ENCODE measurements around the gene STX16.

DNA sequence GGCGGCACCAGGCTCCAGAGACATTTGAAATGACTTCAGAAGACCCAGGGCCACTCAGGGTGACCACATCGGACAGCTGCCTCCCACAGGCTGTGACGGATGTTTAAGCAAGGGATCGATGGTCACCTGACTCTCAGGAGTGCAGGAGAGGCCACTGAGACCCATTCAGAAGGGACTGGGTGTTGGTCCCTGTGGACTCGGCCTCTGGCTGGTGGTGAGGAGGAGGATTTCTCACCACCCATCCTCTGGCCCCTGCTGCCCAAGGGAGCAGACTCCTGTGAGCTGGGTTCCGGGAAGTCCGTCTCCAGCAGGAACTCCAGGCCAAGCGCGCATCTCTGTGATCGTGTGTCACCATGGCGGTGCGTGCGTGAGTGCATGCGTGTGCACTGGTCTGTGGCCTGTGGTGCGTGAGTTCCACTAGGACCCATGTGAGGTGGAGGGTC, 67.1 kb downstream of the STX16 start:
- TF ChIP-seq, protein P1, sequence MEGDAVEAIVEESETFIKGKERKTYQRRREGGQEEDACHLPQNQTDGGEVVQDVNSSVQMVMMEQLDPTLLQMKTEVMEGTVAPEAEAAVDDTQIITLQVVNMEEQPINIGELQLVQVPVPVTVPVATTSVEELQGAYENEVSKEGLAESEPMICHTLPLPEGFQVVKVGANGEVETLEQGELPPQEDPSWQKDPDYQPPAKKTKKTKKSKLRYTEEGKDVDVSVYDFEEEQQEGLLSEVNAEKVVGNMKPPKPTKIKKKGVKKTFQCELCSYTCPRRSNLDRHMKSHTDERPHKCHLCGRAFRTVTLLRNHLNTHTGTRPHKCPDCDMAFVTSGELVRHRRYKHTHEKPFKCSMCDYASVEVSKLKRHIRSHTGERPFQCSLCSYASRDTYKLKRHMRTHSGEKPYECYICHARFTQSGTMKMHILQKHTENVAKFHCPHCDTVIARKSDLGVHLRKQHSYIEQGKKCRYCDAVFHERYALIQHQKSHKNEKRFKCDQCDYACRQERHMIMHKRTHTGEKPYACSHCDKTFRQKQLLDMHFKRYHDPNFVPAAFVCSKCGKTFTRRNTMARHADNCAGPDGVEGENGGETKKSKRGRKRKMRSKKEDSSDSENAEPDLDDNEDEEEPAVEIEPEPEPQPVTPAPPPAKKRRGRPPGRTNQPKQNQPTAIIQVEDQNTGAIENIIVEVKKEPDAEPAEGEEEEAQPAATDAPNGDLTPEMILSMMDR (IDR thresholded peaks at IDR 0.05; ENCODE audit: insufficient read depth, low read length) = no peak
- TF ChIP-seq POLR2AphosphoS5 (IDR thresholded peaks at IDR 0.05; ENCODE audit: low read depth) (no peak), GABPA (IDR thresholded peaks at IDR 0.05; ENCODE audit: low read depth) (no peak), SPI1 (IDR thresholded peaks at IDR 0.05; ENCODE audit: borderline replicate concordance, low read depth) (no peak)
- TF ChIP-seq, protein P2, sequence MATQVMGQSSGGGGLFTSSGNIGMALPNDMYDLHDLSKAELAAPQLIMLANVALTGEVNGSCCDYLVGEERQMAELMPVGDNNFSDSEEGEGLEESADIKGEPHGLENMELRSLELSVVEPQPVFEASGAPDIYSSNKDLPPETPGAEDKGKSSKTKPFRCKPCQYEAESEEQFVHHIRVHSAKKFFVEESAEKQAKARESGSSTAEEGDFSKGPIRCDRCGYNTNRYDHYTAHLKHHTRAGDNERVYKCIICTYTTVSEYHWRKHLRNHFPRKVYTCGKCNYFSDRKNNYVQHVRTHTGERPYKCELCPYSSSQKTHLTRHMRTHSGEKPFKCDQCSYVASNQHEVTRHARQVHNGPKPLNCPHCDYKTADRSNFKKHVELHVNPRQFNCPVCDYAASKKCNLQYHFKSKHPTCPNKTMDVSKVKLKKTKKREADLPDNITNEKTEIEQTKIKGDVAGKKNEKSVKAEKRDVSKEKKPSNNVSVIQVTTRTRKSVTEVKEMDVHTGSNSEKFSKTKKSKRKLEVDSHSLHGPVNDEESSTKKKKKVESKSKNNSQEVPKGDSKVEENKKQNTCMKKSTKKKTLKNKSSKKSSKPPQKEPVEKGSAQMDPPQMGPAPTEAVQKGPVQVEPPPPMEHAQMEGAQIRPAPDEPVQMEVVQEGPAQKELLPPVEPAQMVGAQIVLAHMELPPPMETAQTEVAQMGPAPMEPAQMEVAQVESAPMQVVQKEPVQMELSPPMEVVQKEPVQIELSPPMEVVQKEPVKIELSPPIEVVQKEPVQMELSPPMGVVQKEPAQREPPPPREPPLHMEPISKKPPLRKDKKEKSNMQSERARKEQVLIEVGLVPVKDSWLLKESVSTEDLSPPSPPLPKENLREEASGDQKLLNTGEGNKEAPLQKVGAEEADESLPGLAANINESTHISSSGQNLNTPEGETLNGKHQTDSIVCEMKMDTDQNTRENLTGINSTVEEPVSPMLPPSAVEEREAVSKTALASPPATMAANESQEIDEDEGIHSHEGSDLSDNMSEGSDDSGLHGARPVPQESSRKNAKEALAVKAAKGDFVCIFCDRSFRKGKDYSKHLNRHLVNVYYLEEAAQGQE (IDR thresholded peaks at IDR 0.05; ENCODE audit: insufficient replicate concordance, low read depth) = no peak

Measured in HL-60 (cell line).